Vagina (tissue), 2 donors: Measurements from ENCODE around the gene HORMAD2. TPM values are rescaled to one million over a fixed set of nuclear protein-coding genes. Genes with fewer than 3 reads are reported as not detected.
"Not testable (repeated sequence)": the region's sequence is repeated elsewhere in the genome, so short reads cannot be mapped to it uniquely, and the experiment has no call there.

Experiments used
- DNase-seq, 2 donors: peaks; one replicate each; pipeline ENCODE4 v3.0.0-alpha.2; 2017; ENCODE audit errors: extremely low spot score in 2 of 2
- H3K27ac ChIP-seq: fragments of 200-600 bp; sonication (generic); one replicate; pipeline ENCODE4 v1.5.1; 2019
- H3K27me3 ChIP-seq: fragments of 200-600 bp; sonication (generic); one replicate; pipeline ENCODE4 v1.5.1; 2019
- H3K36me3 ChIP-seq, 2 donors: fragments of 200-600 bp; sonication (generic); one replicate each; pipeline ENCODE4 v1.5.1; 2017 to 2019
- H3K4me1 ChIP-seq: fragments of 200-600 bp; sonication (generic); one replicate; pipeline ENCODE4 v1.5.1; 2019
- H3K4me3 ChIP-seq, 2 donors: fragments of 200-600 bp; sonication (generic); 1 replicate in 1 of 2; 2 replicates in 1 of 2; pipeline ENCODE4 v1.5.1; 2016 to 2019
- H3K9me3 ChIP-seq: fragments of 200-600 bp; sonication (generic); one replicate; pipeline ENCODE4 v1.5.1; 2019
- POLR2A ChIP-seq, 2 donors: fragments of 450-650 bp; IDR thresholded peaks; one replicate each; pipeline ENCODE4 v1.6.1; 2017; ENCODE audit warnings: antibody characterized with exemption in 2 of 2, mild to moderate bottlenecking in 2 of 2, moderate library complexity in 2 of 2
- POLR2AphosphoS5 ChIP-seq, 2 donors: sonication (generic); formaldehyde crosslinking; IDR thresholded peaks; one replicate each; pipeline ENCODE4 v1.9.0; 2017; ENCODE audit warnings: antibody characterized with exemption in 2 of 2, mild to moderate bottlenecking in 2 of 2, low read depth in 1 of 2; ENCODE audit not compliant: insufficient read depth in 1 of 2
- intact Hi-C: fragments of 100-400 bp; cut with DNase I; formaldehyde crosslinking; loops from one replicate; pipeline ENCODE4 v1.15.1; 2023
- total RNA-seq: library from RNA; depleted of rRNA; stranded (reverse); fragments of >200 nt; gene quantifications from one replicate; pipeline ENCODE4 v1.2.3, GENCODE V29; 2016
- TF ChIP-seq, protein P1 (sequence below), 3 experiments: fragments of 450-650 bp in 2 of 3; fragments of 200-600 bp in 1 of 3; sonication (generic) in 1 of 3; IDR thresholded peaks; one replicate each; pipeline ENCODE4 v1.5.1; 2017 to 2019; ENCODE audit warnings: antibody characterized with exemption in 3 of 3, mild to moderate bottlenecking in 2 of 3, moderate library complexity in 2 of 3

HORMAD2 gene
- total RNA-seq, 1 donor from 2014 or later: not detected

DNA sequence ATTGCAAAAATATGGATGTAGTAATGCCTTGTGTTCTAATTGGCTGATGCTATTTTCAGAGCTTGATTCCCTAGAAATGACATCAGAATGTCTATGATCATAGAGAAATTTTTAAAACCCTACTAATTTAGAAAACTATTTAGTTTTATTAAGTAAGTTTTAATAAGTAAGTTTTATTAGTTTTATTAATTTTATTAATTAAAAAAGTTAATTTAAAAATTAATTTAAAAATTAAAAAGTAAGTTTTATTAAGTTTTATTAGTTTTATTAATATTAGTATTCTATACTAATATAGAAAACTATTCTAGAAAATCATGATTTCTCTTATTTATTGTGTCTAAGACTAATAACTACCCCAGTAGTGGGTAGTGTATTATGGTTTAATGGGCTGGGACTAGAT lies 8.2 kb downstream of the HORMAD2 start:
- no peak for TF ChIP-seq POLR2A (IDR thresholded peaks at IDR 0.05)
- TF ChIP-seq, protein P1, sequence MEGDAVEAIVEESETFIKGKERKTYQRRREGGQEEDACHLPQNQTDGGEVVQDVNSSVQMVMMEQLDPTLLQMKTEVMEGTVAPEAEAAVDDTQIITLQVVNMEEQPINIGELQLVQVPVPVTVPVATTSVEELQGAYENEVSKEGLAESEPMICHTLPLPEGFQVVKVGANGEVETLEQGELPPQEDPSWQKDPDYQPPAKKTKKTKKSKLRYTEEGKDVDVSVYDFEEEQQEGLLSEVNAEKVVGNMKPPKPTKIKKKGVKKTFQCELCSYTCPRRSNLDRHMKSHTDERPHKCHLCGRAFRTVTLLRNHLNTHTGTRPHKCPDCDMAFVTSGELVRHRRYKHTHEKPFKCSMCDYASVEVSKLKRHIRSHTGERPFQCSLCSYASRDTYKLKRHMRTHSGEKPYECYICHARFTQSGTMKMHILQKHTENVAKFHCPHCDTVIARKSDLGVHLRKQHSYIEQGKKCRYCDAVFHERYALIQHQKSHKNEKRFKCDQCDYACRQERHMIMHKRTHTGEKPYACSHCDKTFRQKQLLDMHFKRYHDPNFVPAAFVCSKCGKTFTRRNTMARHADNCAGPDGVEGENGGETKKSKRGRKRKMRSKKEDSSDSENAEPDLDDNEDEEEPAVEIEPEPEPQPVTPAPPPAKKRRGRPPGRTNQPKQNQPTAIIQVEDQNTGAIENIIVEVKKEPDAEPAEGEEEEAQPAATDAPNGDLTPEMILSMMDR (IDR thresholded peaks at IDR 0.05): no peak
- Histone ChIP-seq H3K27me3 (no peaks in the 10 kb centered on the region), H3K4me1 (no peaks in the 10 kb centered on the region), H3K9me3 (no peaks in the 10 kb centered on the region), H3K27ac (peak overlapping the region; percentile 22), H3K4me3 (no peak overlapping the region), H3K36me3 (no peaks in the 10 kb centered on the region)
- intact Hi-C loops: loop anchor here (10.0 kb wide), 2 partner anchors 364 to 464 kb away; partner anchors contain the start of gene CABP7
- DNase-seq: no peak

DNA sequence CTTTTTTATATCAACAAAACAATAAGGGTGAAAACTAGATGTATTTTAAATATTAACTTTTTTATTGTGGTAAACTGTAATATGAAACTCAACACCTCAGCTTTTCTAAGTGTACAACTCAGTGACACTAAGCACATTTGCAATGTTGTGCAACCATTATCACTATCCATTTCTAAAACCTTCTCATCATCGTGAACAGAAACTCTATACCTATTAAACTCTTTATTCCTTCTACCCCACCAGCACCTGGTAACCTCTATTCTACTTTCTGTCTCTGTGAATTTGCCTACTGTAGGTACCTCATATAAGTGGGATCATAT lies 9.4 kb downstream of the HORMAD2 start:
- Histone ChIP-seq H3K9me3 (no peaks in the 10 kb centered on the region), H3K27me3 (no peaks in the 10 kb centered on the region), H3K27ac (peak overlapping the region; percentile 22), H3K4me3 (no peak overlapping the region), H3K36me3 (no peaks in the 10 kb centered on the region), H3K4me1 (no peaks in the 10 kb centered on the region)
- no peak for DNase-seq
- intact Hi-C loops: loop anchor here (10.0 kb wide), 2 partner anchors 365 to 465 kb away; partner anchors contain the start of gene CABP7
- TF ChIP-seq POLR2AphosphoS5 (IDR thresholded peaks at IDR 0.05; ENCODE audit: insufficient read depth in 1 of 2, low read depth in 1 of 2): no peak
- TF ChIP-seq, protein P1 (IDR thresholded peaks at IDR 0.05): no peak
- no peak for TF ChIP-seq POLR2A (IDR thresholded peaks at IDR 0.05)

DNA sequence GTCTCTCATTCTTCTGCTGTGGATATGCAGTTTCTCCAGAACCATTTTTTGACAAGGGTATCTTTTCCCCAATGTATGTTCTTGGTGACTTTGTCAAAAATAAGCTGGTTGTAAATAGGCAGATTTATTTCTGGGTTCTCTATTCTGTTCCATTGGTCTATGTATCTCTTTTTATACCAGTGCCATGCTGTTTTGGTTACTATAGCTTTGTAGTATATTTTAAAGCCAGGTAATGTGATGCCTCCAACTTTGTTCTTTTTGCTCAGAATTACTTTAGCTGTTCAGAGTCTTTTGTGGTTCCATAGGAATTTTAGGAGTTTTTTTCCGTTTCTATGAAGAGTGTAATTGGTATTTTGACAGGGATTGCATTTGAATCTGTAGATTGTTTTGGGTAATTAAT lies 12.4 kb downstream of the HORMAD2 start:
- Histone ChIP-seq H3K36me3 (no peaks in the 10 kb centered on the region), H3K27me3 (no peaks in the 10 kb centered on the region), H3K27ac (no peak overlapping the region), H3K4me3 (no peak overlapping the region), H3K4me1 (no peaks in the 10 kb centered on the region), H3K9me3 (no peaks in the 10 kb centered on the region)
- intact Hi-C loops: no loop called here
- no peak for DNase-seq
- no peak for TF ChIP-seq POLR2A (IDR thresholded peaks at IDR 0.05)
- TF ChIP-seq POLR2AphosphoS5 (IDR thresholded peaks at IDR 0.05; ENCODE audit: insufficient read depth in 1 of 2, low read depth in 1 of 2): no peak
- TF ChIP-seq, protein P1 (IDR thresholded peaks at IDR 0.05): no peak

DNA sequence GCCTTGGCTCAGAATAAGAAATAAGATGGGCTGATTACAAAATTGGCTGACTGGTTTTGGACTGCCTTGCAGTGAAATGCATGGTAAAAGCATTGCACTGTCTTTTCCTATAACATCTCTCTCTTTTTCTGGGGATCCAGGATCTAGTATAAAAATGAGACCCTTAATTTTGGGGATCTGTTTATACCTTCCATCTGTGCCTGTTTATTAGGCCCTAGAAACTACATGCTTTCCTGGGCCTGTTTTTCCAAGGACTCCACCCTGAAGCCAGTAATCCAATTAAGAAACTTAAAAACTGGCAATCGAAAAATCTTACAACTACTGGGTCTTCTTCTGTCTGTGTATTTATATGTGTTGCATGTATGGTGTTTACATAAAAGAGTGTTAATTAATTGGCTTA lies 14.5 kb downstream of the HORMAD2 start:
- DNase-seq: no peak
- Histone ChIP-seq H3K36me3 (no peaks in the 10 kb centered on the region), H3K27ac (no peak overlapping the region), H3K4me3 (no peak overlapping the region), H3K27me3 (no peaks in the 10 kb centered on the region), H3K9me3 (no peaks in the 10 kb centered on the region), H3K4me1 (no peaks in the 10 kb centered on the region)
- intact Hi-C loops: no loop called here
- no peak for TF ChIP-seq POLR2A (IDR thresholded peaks at IDR 0.05)
- no peak for TF ChIP-seq POLR2AphosphoS5 (IDR thresholded peaks at IDR 0.05; ENCODE audit: insufficient read depth in 1 of 2, low read depth in 1 of 2)
- TF ChIP-seq, protein P1 (IDR thresholded peaks at IDR 0.05): no peak

DNA sequence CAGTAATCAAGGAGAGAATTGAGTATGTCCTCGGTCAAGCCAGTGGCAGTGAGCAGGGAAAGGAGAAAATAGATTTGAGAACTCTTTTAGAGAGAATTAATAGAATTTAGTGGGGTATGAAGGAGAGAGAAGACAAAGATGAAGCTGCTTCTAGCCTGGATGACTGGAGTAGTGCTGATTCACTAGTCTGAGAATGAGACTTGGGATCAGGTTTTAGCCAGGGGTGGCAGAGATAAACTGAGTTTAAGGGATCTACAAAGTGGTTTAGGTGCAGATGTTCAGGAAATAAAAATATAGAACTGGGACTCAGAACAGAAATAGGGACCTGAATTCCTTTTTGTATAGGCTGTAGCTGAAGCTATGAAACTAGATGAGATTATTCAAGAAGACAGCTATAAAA lies 17.6 kb downstream of the HORMAD2 start:
- DNase-seq: no peak
- TF ChIP-seq POLR2A (IDR thresholded peaks at IDR 0.05) (no peak), POLR2AphosphoS5 (IDR thresholded peaks at IDR 0.05; ENCODE audit: insufficient read depth in 1 of 2, low read depth in 1 of 2) (no peak)
- TF ChIP-seq, protein P1 (IDR thresholded peaks at IDR 0.05): no peak
- H3K36me3 ChIP-seq: no peaks in the 10 kb centered on the region
- H3K4me1 ChIP-seq: no peaks in the 10 kb centered on the region
- no peaks in the 10 kb centered on the region for H3K9me3 ChIP-seq
- H3K4me3 ChIP-seq: no peak overlapping the region
- H3K27me3 ChIP-seq: no peaks in the 10 kb centered on the region
- intact Hi-C loops: no loop called here
- no peak overlapping the region for H3K27ac ChIP-seq

DNA sequence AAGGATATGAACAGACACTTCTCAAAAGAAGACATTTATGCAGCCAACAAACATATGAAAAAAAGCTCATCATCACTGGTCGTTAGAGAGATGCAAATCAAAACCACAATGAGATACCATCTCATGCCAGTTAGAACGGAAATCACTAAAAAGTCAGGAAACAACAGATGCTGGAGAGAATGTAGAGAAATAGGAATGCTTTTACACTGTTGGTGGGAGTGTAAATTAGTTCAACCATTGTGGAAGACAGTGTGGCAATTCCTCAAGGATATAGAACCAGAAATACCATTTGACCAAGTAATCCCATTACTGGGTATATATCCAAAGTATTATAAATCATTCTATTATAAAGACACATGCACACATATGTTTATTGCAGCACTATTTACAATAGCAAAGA lies 20.5 kb downstream of the HORMAD2 start:
- H3K4me3 ChIP-seq, H3K9me3 ChIP-seq, H3K36me3 ChIP-seq, H3K4me1 ChIP-seq, H3K27me3 ChIP-seq, H3K27ac ChIP-seq, DNase-seq: not testable (repeated sequence)
- intact Hi-C loops: loop anchor here (10.0 kb wide), 1 partner anchor 274 kb away; no protein-coding TSS in a partner anchor
